Left renal cortex interstitium (tissue), 4 donors: Measurements from ENCODE around the gene COL20A1. TPM values are rescaled to one million over a fixed set of nuclear protein-coding genes. Genes with fewer than 3 reads are reported as not detected.

Experiments used
- DNase-seq, 4 donors: peaks; one replicate each; pipeline ENCODE4 v3.0.0-alpha.2; 2013; ENCODE audit warnings: low read depth in 4 of 4, low spot score in 2 of 4, missing footprints in 1 of 4
- polyA plus RNA-seq, 4 donors: library from polyadenylated mRNA; unstranded; fragments of 120-200 nt; gene quantifications; one replicate each; pipeline ENCODE4 v1.2.1, GENCODE V29; 2013; ENCODE audit not compliant: insufficient read length in 4 of 4

The COL20A1 gene
- polyA plus RNA-seq, 4 donors, result 0.69 to 1.2 (median 0.94) TPM

GRCh38 chr20:63317061-63317460 is 24.1 kb downstream of the COL20A1 start:
- no peak for DNase-seq

DNA sequence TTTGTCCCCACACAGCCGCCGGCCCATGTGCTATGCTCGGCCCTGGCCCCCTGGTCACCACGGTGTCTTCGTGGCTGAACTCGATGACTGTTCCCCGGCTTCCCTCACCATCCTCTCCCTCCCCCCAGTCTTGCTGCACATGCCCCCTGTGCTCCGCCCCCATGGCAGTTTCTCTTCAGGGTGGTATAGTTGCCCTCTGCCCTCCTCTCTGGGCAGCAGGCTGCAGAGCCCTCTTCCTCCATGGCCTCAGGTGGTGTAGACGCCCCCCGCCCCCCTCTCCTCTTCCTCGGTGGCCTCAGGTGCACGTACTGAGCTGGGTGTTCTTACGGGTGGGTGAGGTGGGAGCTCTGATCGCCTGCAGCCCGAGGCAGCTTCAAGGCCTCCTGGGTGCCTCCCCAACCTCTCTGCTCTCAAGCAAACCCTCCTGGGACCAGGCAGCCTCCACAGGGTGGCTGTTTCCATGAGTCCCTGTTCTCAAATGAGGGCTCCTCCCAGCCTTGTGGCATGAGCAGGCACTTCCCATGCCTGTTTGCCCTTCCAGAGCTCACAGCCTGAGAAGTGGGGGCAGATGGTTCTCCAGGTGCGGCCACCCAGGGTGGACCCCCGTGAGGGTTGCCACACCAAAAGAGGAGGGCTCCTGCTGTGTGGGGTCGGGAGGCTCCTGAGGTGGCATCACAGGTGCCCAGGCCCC is 24.8 kb downstream of the COL20A1 start:
- no peak for DNase-seq

DNA sequence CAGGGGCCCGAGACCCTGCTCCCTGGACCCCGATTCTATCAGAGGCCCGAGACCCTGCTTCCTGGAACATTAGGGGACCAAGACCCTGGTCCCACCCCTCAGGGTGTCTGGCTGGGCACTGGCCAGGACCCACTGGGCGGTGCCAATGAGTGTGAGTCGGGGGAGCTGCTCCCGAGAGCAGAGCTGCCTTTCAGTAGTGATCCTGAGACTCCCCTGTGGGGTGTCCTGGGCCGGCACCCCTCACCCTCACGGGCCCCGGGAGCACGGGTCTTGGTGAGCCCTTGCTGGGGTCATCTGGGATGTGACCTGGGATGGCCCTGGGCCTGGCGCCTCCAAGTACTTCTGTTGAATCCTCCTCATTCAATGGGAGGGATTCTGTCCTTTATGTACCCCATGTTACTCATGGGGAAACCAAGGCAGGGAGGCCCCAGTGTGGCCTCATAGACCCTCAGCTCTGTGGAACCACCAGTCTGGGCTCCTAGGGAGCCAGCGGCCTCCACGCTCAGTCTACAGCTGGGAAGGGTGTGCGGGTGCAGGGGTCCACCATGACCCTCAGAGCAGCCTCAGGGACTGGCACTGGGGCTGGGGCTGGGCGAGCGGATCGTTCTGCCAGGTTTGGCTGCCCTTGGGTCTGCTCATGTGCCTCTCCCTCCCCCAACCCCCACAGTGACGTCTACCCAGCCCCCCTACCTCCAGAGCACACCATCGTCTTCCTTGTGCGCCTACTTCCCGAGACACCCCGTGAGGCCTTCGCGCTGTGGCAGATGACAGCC is 25.6 kb downstream of the COL20A1 start:
- no peak for DNase-seq

DNA sequence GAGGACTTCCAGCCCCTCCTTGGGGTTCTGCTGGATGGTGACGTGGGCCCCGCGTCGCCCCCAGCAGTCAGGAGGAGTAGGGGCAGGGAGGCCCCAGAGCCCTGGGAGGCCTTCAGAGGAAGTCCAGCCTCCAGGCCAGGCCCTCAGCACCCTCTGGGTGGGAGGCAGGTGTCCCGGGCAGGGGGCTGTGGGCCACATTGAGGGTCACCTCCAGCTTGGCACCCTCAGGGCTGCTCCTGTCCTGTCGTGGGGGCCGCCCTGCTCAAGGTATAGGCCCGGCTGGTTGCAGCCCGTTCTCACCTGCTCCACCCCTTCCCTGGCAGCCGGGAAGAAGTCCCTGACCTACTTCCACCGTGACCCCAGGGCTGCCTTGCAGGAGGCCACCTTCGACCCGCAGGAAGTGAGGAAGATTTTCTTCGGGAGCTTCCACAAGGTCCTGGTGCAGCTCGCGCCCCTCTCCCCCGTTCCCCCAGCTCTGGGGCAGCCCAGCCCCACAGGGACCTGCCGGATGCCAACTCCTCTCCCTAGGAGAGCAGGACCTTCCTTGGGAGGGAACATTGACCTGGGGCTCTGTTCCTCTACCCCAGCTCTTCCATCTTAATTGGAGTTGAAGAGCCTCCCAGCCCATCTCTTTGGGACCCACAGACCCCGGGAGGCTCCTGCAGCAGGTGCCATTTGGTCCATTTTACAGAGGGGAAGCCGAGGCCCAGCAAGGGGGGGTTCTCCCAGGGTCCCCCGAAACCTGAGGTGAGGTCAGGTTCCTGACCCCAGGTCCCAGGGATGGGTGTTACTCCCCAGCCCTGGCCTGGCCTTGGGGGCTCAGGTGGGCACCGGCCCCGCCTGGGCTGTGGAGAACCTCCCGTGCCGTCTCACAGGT is 26.4 kb downstream of the COL20A1 start:
- no peak for DNase-seq

GRCh38 chr20:63320041-63320511 is 27.1 kb downstream of the COL20A1 start:
- no peak for DNase-seq

- no peak for DNase-seq
These were observed 27.7 kb downstream of the COL20A1 start for GRCh38 chr20:63320616-63321147.

DNA sequence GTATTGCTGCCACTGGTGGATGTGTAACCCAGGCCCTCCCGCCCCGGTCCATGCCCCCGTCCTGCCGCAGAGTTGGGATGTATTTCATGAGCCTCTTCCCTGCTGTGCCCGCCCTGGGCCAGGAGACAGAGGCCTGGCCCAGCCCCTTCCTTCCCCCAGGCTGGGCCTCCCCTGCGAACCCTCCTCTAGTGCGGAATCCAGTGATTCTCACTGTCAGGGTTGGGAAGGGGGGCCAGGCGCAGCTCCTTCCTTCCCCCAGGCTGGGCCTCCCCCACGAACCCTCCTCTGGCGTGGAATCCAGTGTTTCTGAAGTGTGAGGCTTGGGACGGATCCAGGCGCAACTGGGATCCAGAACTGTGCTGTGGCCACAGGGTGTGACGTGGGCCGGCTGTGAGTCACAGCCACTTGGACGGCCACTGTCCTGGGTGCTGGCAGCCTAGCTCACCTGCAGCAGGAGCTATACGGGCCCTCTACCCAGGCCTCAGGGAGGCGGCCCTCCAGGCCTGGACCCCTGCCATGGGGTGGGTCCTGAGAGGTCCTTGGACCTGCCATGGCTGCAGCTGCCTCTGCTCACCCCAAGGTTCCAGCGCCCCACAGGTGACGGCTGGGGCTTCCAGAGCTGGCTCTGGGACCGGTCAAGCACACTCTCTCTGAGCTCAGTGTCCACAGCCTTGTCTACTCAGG is 28.3 kb downstream of the COL20A1 start:
- DNase-seq, result no peak

- DNase-seq, result no peak
These were observed 29.4 kb downstream of the COL20A1 start for GRCh38 chr20:63322146-63322932.

DNA sequence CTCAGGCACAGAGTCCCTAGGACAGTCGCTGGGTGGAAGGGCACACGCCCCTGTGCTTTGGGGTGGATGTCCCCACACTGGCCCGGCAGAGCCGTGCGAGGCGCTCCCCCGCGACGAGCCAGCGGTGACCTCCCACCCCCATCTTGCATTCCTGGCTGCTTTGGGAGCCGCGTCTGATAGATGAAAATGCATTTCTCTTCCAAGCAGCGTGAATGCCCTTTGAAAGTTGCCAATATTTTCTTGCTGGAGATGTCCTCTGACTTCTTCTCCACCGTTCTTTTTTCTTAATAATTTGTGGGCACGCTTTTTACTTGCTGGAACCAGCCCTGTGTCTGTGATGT is 29.9 kb downstream of the COL20A1 start:
- no peak for DNase-seq

DNA sequence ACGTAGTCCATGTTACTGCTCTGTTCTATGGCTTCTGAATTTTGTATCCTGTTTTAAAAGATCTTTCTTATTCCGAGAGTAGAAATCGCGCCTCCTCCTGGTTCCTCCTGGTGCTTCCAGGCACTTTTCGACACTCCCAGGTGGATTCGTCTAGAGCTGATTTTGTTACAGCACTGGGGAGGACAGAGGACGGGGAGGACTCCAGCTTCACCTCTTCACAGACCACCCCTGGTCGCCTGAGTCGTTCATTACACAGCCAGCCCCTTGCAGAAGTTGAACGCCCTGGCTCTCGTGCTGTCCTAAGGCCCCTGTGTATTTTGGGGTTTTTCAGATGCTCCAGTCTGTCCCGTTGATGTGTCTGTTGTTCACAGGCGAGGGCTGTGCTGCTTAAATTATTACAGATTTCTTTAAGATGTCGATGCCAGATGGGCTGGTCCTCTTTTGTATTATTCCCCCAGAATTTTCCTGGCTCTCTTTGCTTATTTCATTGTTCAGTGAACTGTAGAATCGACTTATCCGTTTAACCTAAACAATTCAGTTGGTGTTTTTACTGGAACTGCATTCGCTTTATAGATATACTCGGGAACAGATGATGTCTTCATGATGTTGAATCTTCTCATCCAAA is 30.5 kb downstream of the COL20A1 start:
- no peak for DNase-seq

DNA sequence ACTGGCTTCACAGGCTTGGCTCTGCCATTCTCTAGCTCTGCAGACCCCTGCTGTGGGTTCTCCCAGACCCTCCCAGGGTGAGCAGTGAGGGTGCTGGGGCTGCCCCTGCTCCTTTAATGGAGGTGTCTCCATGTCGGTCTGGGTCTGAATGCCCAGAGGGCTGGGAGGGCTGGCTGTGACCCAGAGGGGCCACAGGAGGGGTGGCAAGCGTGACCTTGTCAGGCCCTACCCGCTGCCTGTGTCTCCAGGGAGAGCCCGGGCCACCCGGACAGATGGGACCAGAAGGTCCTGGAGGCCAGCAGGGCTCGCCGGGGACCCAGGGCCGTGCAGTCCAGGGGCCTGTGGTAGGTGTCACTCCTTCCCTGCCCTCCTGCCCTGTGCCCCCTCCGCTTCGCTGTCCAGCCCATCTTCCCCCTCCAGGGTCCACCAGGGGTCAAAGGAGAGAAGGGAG is 32.1 kb downstream of the COL20A1 start:
- DNase-seq, result no peak

GRCh38 chr20:63325554-63326313 is 32.7 kb downstream of the COL20A1 start:
- no peak for DNase-seq

DNA sequence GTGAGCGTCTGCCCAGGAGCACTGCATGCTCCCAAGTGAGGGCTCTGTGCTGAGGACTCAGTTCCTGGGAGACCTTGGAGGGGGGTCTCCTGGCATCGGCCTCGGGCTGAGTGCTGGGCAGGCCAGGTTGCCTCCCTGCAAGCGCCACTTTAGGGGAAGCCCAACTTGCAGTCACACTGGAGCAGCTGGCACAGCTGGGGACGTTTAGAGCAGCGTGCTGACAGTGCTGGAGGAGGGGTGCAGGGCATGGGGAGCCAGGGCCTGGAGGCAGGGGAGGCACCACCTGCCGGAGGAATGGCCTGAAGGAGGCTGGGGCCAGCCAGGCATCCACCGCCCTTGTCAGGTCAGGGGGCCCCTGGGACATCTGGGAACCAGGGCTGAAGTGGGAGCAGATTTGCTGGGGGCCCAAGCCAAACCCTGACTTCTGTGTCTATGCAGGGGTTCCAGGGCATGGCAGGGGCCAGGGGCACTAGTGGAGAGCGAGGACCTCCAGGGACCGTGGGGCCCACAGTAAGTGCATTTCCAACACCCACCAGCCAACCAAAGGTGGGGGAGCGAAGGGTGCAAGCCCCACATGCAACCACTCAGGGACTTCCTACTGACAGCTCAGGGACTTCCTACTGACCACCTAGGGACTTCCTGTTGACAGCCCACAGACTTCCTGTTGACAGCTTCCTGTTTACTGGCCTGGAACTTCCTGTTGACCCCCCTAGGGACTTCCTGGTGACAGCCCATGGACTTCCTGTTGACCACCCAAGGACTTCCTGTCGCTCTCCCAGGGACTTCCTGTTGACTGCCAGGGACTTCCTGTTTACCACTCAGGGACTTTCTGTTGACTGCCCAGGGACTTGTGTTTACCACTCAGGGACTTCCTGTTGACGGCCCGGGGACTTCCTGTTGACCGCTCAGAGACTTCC is 33.6 kb downstream of the COL20A1 start:
- DNase-seq, result no peak

DNA sequence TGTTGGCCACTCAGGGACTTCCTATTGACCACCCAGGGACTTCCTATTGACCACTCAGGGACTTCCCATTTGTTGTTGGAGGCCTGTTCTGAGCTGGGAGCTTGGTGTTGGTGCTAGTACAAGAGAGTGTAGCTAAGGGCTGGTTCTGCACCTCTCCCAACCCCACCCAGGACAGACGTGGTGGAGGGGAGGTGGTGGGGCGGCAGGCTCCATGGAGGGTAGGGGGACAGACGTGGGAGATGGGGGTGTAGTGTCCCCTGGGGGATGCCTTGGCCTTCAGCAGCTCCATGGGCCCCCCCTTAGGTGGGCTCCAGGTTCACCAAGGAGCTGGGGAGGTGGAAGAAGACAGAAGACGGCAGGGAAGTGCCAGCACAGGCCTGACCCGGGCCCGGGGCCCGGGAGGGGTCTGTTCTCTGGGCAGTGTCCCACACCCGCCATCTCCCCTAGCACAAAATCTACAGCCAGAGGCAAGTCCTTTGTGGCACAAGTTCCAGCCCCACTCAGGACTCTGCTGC is 34.3 kb downstream of the COL20A1 start:
- DNase-seq, result no peak

DNA sequence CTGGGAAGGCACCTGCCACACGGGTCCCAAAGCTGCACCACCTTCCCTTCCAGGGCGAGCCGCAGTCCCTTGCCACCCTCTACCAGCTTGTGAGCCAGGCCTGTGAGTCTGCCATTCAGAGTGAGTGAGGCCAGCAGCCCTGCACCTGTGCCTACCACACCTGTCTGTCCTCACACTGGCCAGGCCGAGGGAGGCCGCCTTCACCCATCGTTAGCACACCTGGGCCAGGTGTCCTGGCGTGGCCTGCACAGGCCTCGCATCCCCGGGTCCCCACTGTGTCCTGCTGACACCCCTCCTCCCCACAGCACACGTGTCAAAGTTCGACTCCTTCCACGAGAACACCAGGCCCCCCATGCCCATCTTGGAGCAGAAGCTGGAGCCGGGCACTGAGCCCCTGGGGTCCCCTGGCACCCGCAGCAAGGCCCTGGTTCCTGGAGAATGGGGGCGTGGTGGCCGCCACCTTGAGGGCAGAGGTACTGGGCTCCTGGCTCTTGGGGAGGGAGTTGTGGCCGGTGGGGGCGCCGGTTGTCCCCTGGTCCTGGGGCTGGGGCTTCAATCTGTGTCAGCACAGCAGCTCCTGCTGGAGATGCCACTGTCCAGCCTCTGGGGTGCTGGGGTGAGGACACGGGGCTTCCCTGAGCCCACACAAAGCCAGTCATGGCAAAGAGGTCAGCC is 35.2 kb downstream of the COL20A1 start:
- no peak for DNase-seq

- DNase-seq, result no peak
These were observed 35.8 kb downstream of the COL20A1 start for GRCh38 chr20:63328718-63329275.
